GF-D8 (cell line): Measurements from ENCODE around the gene PLEKHA3.
"Not testable (repeated sequence)": the region's sequence is repeated elsewhere in the genome, so short reads cannot be mapped to it uniquely, and the experiment has no call there.

ENCODE experiments used
- DNase-seq: peaks from one replicate; lab custom pipeline; 2025; lab: John Stamatoyannopoulos, UW

PLEKHA3 gene

DNA sequence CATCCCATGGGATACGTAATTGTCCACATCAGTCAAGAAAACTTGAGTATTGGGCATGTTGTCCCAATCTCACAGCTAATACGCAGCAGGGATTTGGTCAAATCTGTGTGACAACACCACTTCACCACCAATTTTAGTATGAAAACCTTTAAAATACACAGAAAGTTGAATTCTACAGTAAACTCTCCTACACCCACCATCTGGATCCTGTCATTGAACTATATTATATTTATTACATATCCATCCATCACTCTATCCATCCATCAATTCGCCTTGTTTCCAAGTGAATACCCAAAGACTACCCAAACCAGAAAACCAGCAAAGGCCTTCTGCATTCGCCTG, 1.0 kb upstream of the PLEKHA3 start:
- no peak for DNase-seq

DNA sequence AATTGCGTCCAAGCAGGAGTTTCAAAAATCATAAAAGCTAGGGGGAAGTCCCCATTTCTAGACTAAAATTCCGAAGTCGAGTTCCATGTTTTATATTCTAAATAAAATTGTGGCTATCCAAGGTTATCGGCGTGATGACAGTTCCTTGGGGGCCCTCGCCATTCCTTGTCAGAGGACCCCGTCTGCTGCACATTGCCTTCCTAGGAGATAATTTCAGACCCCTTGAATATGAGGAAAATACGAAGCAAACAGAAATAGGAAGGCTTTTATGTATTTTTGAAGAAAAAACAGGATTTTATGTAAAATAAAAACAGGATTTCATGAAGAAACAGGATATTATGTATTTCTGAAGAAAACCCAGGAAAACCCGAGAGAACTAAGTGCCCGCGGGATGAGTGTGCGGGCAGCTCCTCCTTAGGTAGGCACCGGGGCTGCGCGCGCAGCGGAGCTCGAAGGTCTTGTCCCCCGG, 465 bp upstream of the PLEKHA3 start:
- no peak for DNase-seq

DNA sequence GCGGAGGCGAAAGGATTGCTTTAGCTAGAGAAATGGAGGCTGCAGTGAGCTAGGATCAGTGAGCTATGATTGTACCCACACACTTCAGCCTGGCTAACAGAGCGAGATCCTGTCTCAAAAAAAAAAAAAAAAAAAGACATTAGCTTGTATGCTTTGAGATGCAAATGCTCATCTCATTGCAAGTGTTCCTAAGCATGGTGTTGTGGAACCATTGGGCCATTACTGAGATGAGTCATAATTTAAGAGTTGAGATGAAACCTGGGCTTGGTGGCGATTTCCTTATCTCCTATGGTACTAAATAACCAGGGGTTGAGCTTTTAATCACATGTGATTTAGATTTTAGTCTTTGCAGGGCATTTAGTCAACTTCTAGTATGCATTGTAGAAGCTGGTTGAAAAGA, 2.2 kb downstream of the PLEKHA3 start:
- DNase-seq: no peak

DNA sequence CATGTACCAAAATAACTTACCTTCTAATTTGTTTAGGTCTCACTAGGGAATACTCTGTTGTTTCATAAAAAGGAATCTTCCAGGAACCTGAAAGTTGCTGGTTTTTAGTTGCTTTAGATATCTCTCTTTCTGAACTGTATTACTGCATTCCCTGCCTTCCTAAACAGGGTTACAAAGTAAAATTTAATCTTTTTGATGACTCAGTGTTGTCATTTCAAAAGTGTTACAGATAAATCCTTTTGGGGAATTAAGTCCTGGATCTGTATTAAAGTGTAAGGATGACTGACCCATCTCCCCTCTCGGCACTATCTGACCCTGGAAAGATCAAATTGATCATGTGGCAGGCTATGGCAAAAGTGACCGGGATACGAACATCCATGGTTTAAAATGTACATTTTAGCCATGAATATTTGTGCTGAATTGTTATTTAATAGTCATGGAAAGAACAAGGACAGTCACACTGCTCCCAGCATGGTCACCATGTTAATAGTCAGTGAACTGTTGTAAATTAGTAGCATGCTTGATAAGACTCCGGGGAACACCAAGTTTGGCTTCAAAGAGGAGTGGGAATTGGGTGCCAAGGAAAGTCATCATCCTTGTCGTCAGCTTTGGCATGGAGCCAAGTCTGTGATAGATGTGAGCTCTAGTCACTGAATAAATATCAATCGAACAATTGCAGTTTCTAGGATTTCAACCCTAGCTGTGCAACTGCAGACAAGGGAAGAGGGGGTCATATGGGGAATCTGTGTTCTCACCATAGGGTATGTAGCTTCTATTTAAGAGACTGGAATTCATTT, 4.2 kb downstream of the PLEKHA3 start:
- DNase-seq: no peak

GRCh38 chr2:178485356-178485755, 5.1 kb downstream of the PLEKHA3 start:
- DNase-seq: no peak

- DNase-seq: no peak
These were observed 11.4 kb downstream of the PLEKHA3 start for GRCh38 chr2:178491612-178492011.

DNA sequence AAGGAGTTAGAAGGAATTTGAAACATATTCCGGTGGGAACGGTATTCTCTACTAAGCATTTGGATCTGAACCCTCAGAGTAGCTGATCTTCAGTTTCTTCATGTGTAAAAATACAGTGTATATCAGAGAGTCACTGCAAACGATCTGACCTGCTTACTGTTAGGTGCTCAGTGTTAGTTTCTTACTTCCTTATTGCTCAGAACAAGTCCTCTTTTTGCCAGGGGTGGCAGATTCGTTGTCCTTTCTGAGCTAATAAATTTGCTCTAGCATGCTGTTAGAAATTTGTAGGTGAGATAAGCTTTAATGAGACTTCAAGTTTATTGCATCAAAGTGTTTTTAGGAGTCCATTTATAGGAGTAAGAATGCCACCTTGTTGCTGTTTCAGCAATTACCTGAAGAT, 15.8 kb downstream of the PLEKHA3 start:
- DNase-seq: no peak

GRCh38 chr2:178498137-178498536, 17.9 kb downstream of the PLEKHA3 start:
- no peak for DNase-seq

DNA sequence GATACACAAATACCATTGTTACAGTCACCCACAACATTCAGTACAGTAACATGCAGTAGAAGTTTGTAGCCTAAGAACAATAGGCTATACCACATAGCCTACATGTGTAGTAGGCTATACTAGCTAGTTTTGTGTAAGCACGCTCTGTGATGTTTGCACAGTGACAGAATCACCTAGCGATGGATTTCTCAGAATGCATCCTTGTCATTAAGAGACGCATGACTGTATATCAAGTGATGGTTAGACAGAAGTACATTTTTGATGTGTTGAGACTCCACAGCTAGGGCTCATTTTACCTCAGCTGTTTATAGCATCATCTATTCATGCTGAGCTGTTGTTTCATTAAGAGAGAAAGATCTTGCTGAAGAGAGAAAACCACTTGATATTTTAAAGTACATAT, 19.4 kb downstream of the PLEKHA3 start:
- DNase-seq: no peak

DNA sequence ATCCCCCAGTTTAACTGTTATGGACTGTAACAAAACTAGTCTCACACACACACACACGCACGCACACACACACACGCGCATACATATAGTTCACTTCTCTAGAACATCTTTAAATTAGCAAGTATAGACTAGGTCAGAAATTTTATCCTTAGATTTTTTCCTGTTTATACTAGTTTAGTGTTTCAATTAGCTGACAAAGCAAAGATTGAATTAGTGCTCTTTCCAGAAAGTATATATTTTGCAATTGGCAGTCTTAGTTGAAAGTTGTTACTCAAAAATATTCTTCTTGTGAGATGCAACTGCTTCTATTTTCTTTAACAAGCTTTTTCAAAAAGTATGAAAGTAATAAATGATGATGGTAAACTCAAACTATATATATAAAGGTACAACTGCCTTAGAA, 22.5 kb downstream of the PLEKHA3 start:
- no peak for DNase-seq

- no peak for DNase-seq
These were observed 25.8 kb downstream of the PLEKHA3 start for GRCh38 chr2:178506101-178506500.

GRCh38 chr2:178506524-178506923, 26.3 kb downstream of the PLEKHA3 start:
- DNase-seq: no peak

GRCh38 chr2:178506949-178507348, 26.7 kb downstream of the PLEKHA3 start:
- DNase-seq: no peak

DNA sequence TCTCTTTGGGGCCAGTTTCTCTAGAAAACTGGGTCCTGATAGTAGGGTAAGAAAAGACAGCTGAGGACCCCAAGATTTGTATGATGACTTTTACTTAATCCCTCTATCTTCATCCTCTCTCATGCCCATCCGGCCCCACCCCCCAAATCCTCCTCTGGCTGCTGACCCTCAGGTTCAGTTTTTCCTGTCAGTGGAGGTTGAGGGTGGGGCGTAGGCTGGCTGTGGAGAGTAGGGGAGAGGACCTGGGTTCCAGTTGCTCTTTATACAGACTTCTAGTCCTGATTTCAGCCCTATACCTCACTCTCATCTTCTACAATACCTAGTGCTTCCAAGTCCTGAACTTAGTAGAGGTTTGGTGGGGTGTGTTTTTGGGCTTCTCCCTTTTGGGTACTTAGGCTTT, 28.4 kb downstream of the PLEKHA3 start:
- no peak for DNase-seq

- no peak for DNase-seq
These were observed 30.1 kb downstream of the PLEKHA3 start for GRCh38 chr2:178510384-178510783.

- no peak for DNase-seq
These were observed 32.2 kb downstream of the PLEKHA3 start for GRCh38 chr2:178512484-178512883.

- DNase-seq: no peak
These were observed 33.6 kb downstream of the PLEKHA3 start for GRCh38 chr2:178513876-178514275.

DNA sequence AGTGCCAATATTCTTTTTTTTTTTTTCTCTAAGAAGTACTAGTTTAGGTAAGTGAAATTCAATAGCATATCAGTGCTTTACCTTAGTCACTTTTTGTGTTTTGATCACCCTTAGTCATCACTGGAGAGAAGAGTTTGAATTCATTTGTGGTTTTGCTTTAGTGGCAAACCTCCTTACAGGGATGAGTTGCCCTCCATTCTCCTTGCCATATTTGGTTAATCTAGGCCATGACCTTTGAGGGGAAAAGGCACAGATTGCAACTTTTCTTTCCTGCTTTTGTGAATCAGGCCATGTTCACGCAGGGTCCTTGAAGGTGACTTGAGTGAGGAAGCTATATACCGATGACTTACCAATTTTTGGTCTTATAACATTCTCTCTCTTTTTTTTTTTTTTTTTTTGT, 34.4 kb downstream of the PLEKHA3 start:
- DNase-seq: no peak

- DNase-seq: no peak
These were observed 37.2 kb downstream of the PLEKHA3 start for GRCh38 chr2:178517496-178517895.

DNA sequence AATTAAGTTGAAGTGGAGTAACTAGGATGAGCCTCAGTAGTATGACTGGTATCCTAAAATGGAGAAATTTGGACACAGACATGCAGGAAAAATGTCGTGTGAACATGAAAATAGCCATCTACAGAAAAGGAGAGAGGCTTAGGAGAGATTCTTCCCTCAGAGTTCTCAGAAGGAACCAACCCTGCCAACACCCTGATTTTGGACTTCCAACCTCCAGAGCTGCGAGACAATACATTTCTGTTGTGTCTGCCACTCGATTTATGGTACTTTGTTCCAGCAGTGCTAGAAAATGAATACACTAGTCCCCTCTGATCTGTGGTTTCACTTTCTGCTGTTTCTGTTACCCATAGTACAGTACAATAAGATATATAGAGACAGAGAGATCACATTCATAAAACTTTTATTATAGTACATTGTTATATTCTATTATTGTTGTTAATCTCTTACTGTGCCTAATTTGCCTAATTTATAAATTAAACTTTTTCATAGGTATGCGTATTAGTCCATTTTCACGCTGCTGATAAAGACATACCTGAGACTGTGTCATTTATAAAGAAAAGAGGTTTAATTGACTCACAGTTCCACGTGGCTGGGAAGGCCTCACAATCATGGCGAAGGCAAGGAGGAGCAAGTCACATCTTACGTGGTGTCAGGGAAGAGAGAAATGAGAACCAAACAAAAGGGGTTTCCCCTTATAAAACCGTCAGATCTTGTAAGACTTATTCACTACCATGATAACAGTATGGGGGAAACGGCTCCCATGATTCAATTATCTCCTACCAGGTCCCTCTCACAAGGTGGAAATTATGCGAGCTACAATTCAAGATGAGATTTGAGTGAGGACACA, 41.3 kb downstream of the PLEKHA3 start:
- DNase-seq: no peak

- peak; percentile 87 for DNase-seq
These were observed 42.8 kb downstream of the PLEKHA3 start for GRCh38 chr2:178522950-178523595.

GRCh38 chr2:178523596-178524134, 43.4 kb downstream of the PLEKHA3 start:
- no peak for DNase-seq

DNA sequence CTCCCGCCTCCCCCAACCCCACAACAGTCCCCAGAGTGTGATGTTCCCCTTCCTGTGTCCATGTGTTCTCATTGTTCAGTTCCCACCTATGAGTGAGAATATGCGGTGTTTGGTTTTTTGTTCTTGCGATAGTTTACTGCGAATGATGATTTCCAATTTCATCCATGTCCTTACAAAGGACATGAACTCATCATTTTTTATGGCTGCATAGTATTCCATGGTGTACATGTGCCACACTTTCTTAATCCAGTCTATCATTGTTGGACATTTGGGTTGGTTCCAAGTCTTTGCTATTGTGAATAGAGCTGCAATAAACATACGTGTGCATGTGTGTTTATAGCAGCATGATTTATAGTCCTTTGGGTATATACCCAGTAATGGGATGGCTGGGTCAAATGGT, 44.8 kb downstream of the PLEKHA3 start:
- DNase-seq: not testable (repeated sequence)
